ENCODE measurements around the gene SORBS2.

SORBS2 gene

GRCh38 chr4:185787926-185788679 lies 23.9 kb downstream of the SORBS2 start:
- Histone ChIP-seq H3K4me1 (ENCODE audit: control insufficient read depth, insufficient read depth, low read length, poor library complexity, severe bottlenecking) (no peaks in the 10 kb centered on the region), H3K27ac (ENCODE audit: insufficient read depth, low read length, poor library complexity, severe bottlenecking) (no peak overlapping the region), H3K27me3 (replicated peaks; ENCODE audit: control insufficient read depth, insufficient read depth, low read length, poor library complexity, severe bottlenecking) (no peaks in the 10 kb centered on the region), H3K36me3 (ENCODE audit: control insufficient read depth, insufficient read depth, low read length) (no peaks in the 10 kb centered on the region), H3K4me3 (ENCODE audit: insufficient read depth, low read depth, low read length, poor library complexity, severe bottlenecking) (no peak overlapping the region), H3K9me3 (ENCODE audit: control insufficient read depth, low read length) (no peaks in the 10 kb centered on the region)
- no peak for DNase-seq

- no peak for DNase-seq
- no peaks in the 10 kb centered on the region for H3K9me3 ChIP-seq (ENCODE audit: control insufficient read depth, low read length)
- no peak overlapping the region for H3K27ac ChIP-seq (ENCODE audit: insufficient read depth, low read length, poor library complexity, severe bottlenecking)
- no peaks in the 10 kb centered on the region for H3K36me3 ChIP-seq (ENCODE audit: control insufficient read depth, insufficient read depth, low read length)
- H3K27me3 ChIP-seq (replicated peaks; ENCODE audit: control insufficient read depth, insufficient read depth, low read length, poor library complexity, severe bottlenecking): no peaks in the 10 kb centered on the region
- H3K4me3 ChIP-seq (ENCODE audit: insufficient read depth, low read depth, low read length, poor library complexity, severe bottlenecking): no peak overlapping the region
- H3K4me1 ChIP-seq (ENCODE audit: control insufficient read depth, insufficient read depth, low read length, poor library complexity, severe bottlenecking): no peaks in the 10 kb centered on the region
These were observed 25.6 kb downstream of the SORBS2 start for GRCh38 chr4:185786422-185786821.

- DNase-seq: no peak
- no peaks in the 10 kb centered on the region for H3K36me3 ChIP-seq (ENCODE audit: control insufficient read depth, insufficient read depth, low read length)
- H3K27ac ChIP-seq (ENCODE audit: insufficient read depth, low read length, poor library complexity, severe bottlenecking): no peak overlapping the region
- H3K9me3 ChIP-seq (ENCODE audit: control insufficient read depth, low read length): no peaks in the 10 kb centered on the region
- H3K4me3 ChIP-seq (ENCODE audit: insufficient read depth, low read depth, low read length, poor library complexity, severe bottlenecking): no peak overlapping the region
- no peaks in the 10 kb centered on the region for H3K4me1 ChIP-seq (ENCODE audit: control insufficient read depth, insufficient read depth, low read length, poor library complexity, severe bottlenecking)
- no peaks in the 10 kb centered on the region for H3K27me3 ChIP-seq (replicated peaks; ENCODE audit: control insufficient read depth, insufficient read depth, low read length, poor library complexity, severe bottlenecking)
These were observed 28.4 kb downstream of the SORBS2 start for GRCh38 chr4:185783574-185783973.

- Histone ChIP-seq H3K36me3 (ENCODE audit: control insufficient read depth, insufficient read depth, low read length) (no peaks in the 10 kb centered on the region), H3K27ac (ENCODE audit: insufficient read depth, low read length, poor library complexity, severe bottlenecking) (no peak overlapping the region), H3K27me3 (replicated peaks; ENCODE audit: control insufficient read depth, insufficient read depth, low read length, poor library complexity, severe bottlenecking) (no peaks in the 10 kb centered on the region), H3K9me3 (ENCODE audit: control insufficient read depth, low read length) (no peaks in the 10 kb centered on the region), H3K4me3 (ENCODE audit: insufficient read depth, low read depth, low read length, poor library complexity, severe bottlenecking) (no peak overlapping the region), H3K4me1 (ENCODE audit: control insufficient read depth, insufficient read depth, low read length, poor library complexity, severe bottlenecking) (no peaks in the 10 kb centered on the region)
- no peak for DNase-seq
These were observed 29.5 kb downstream of the SORBS2 start for GRCh38 chr4:185782523-185782922.

GRCh38 chr4:185781555-185782215 lies 30.3 kb downstream of the SORBS2 start:
- no peaks in the 10 kb centered on the region for H3K27me3 ChIP-seq (replicated peaks; ENCODE audit: control insufficient read depth, insufficient read depth, low read length, poor library complexity, severe bottlenecking)
- no peak overlapping the region for H3K4me3 ChIP-seq (ENCODE audit: insufficient read depth, low read depth, low read length, poor library complexity, severe bottlenecking)
- no peaks in the 10 kb centered on the region for H3K9me3 ChIP-seq (ENCODE audit: control insufficient read depth, low read length)
- DNase-seq: no peak
- no peaks in the 10 kb centered on the region for H3K36me3 ChIP-seq (ENCODE audit: control insufficient read depth, insufficient read depth, low read length)
- no peaks in the 10 kb centered on the region for H3K4me1 ChIP-seq (ENCODE audit: control insufficient read depth, insufficient read depth, low read length, poor library complexity, severe bottlenecking)
- H3K27ac ChIP-seq (ENCODE audit: insufficient read depth, low read length, poor library complexity, severe bottlenecking): no peak overlapping the region

GRCh38 chr4:185780472-185780871 lies 31.5 kb downstream of the SORBS2 start:
- H3K36me3 ChIP-seq (ENCODE audit: control insufficient read depth, insufficient read depth, low read length): no peaks in the 10 kb centered on the region
- no peak overlapping the region for H3K27ac ChIP-seq (ENCODE audit: insufficient read depth, low read length, poor library complexity, severe bottlenecking)
- no peak for DNase-seq
- H3K4me3 ChIP-seq (ENCODE audit: insufficient read depth, low read depth, low read length, poor library complexity, severe bottlenecking): no peak overlapping the region
- H3K4me1 ChIP-seq (ENCODE audit: control insufficient read depth, insufficient read depth, low read length, poor library complexity, severe bottlenecking): no peaks in the 10 kb centered on the region
- H3K27me3 ChIP-seq (replicated peaks; ENCODE audit: control insufficient read depth, insufficient read depth, low read length, poor library complexity, severe bottlenecking): no peaks in the 10 kb centered on the region
- H3K9me3 ChIP-seq (ENCODE audit: control insufficient read depth, low read length): no peaks in the 10 kb centered on the region

- Histone ChIP-seq H3K27ac (ENCODE audit: insufficient read depth, low read length, poor library complexity, severe bottlenecking) (no peak overlapping the region), H3K4me1 (ENCODE audit: control insufficient read depth, insufficient read depth, low read length, poor library complexity, severe bottlenecking) (no peaks in the 10 kb centered on the region)
These were observed 32.5 kb downstream of the SORBS2 start for GRCh38 chr4:185779517-185779916.

GRCh38 chr4:185778307-185778706 lies 33.7 kb downstream of the SORBS2 start:
- no peaks in the 10 kb centered on the region for H3K9me3 ChIP-seq (ENCODE audit: control insufficient read depth, low read length)
- no peaks in the 10 kb centered on the region for H3K36me3 ChIP-seq (ENCODE audit: control insufficient read depth, insufficient read depth, low read length)
- no peak overlapping the region for H3K4me3 ChIP-seq (ENCODE audit: insufficient read depth, low read depth, low read length, poor library complexity, severe bottlenecking)
- H3K27me3 ChIP-seq (replicated peaks; ENCODE audit: control insufficient read depth, insufficient read depth, low read length, poor library complexity, severe bottlenecking): no peaks in the 10 kb centered on the region
- no peak overlapping the region for H3K27ac ChIP-seq (ENCODE audit: insufficient read depth, low read length, poor library complexity, severe bottlenecking)
- H3K4me1 ChIP-seq (ENCODE audit: control insufficient read depth, insufficient read depth, low read length, poor library complexity, severe bottlenecking): no peaks in the 10 kb centered on the region
- no peak for DNase-seq

More at GRCh38 chr4:185779517-185779916, 32.5 kb downstream of the SORBS2 start:
- no peak for DNase-seq
- H3K4me3 ChIP-seq (ENCODE audit: insufficient read depth, low read depth, low read length, poor library complexity, severe bottlenecking): no peak overlapping the region
- H3K27me3 ChIP-seq (replicated peaks; ENCODE audit: control insufficient read depth, insufficient read depth, low read length, poor library complexity, severe bottlenecking): no peaks in the 10 kb centered on the region
- H3K9me3 ChIP-seq (ENCODE audit: control insufficient read depth, low read length): no peaks in the 10 kb centered on the region
- no peaks in the 10 kb centered on the region for H3K36me3 ChIP-seq (ENCODE audit: control insufficient read depth, insufficient read depth, low read length)

GRCh38 chr4:185775792-185776555 lies 36.0 kb downstream of the SORBS2 start:
- H3K27me3 ChIP-seq (replicated peaks; ENCODE audit: control insufficient read depth, insufficient read depth, low read length, poor library complexity, severe bottlenecking): no peaks in the 10 kb centered on the region
- no peaks in the 10 kb centered on the region for H3K36me3 ChIP-seq (ENCODE audit: control insufficient read depth, insufficient read depth, low read length)
- no peak for DNase-seq
- H3K27ac ChIP-seq (ENCODE audit: insufficient read depth, low read length, poor library complexity, severe bottlenecking): no peak overlapping the region
- H3K9me3 ChIP-seq (ENCODE audit: control insufficient read depth, low read length): no peaks in the 10 kb centered on the region
- no peak overlapping the region for H3K4me3 ChIP-seq (ENCODE audit: insufficient read depth, low read depth, low read length, poor library complexity, severe bottlenecking)
- no peaks in the 10 kb centered on the region for H3K4me1 ChIP-seq (ENCODE audit: control insufficient read depth, insufficient read depth, low read length, poor library complexity, severe bottlenecking)
